Measurements from ENCODE around the gene DLGAP1. TPM values are rescaled to one million over a fixed set of nuclear protein-coding genes. Genes with fewer than 3 reads are reported as not detected.

The DLGAP1 gene
- total RNA-seq, 3 donors from 2014 or later: 0.96 to 17.6 (median 5.2) TPM

- no peaks in the 10 kb centered on the region for H3K4me1 ChIP-seq
- no peak overlapping the region for H3K27ac ChIP-seq
- peak overlapping the region; percentile 45 to 67 (median 46) for H3K4me3 ChIP-seq
- peaks cover 0 to 5% of the 10 kb centered on the region in 2 donors for H3K27me3 ChIP-seq
- H3K9me3 ChIP-seq: no peaks in the 10 kb centered on the region
- intact Hi-C loops (cut with DNase I; ENCODE audit: low total_unique reads): no loop called here
- TF ChIP-seq CTCF (IDR thresholded peaks at IDR 0.05) (no peak), POLR2AphosphoS5 (IDR thresholded peaks at IDR 0.05) (no peak), POLR2A (IDR thresholded peaks at IDR 0.05) (no peak)
- no peaks in the 10 kb centered on the region for H3K36me3 ChIP-seq
- DNase-seq (ENCODE audit: low spot score in 2 of 2): peak in 1 of 2 donors; percentile 54
Observed at GRCh38 chr18:3498698-3499471, 956.2 kb downstream of the DLGAP1 start.

GRCh38 chr18:3495691-3496430, 959.2 kb downstream of the DLGAP1 start:
- TF ChIP-seq POLR2A (IDR thresholded peaks at IDR 0.05) (no peak), CTCF (IDR thresholded peaks at IDR 0.05) (no peak), POLR2AphosphoS5 (IDR thresholded peaks at IDR 0.05) (no peak)
- intact Hi-C loops (cut with DNase I; ENCODE audit: low total_unique reads): no loop called here

GRCh38 chr18:3494569-3494968, 960.5 kb downstream of the DLGAP1 start:
- TF ChIP-seq CTCF (IDR thresholded peaks at IDR 0.05) (no peak), POLR2A (IDR thresholded peaks at IDR 0.05) (no peak), POLR2AphosphoS5 (IDR thresholded peaks at IDR 0.05) (no peak)
- H3K9me3 ChIP-seq: no peaks in the 10 kb centered on the region
- no peak overlapping the region for H3K27ac ChIP-seq
- H3K4me1 ChIP-seq: no peaks in the 10 kb centered on the region
- H3K4me3 ChIP-seq: no peak overlapping the region
- no peaks in the 10 kb centered on the region for H3K36me3 ChIP-seq
- peaks cover 0 to 5% of the 10 kb centered on the region in 2 donors for H3K27me3 ChIP-seq
- no peak for DNase-seq (ENCODE audit: low spot score in 2 of 2)
- intact Hi-C loops (cut with DNase I; ENCODE audit: low total_unique reads): no loop called here

More at GRCh38 chr18:3495691-3496430, 959.2 kb downstream of the DLGAP1 start:
- no peaks in the 10 kb centered on the region for H3K4me1 ChIP-seq
- no peak for DNase-seq (ENCODE audit: low spot score in 2 of 2)
- H3K36me3 ChIP-seq: no peaks in the 10 kb centered on the region
- peaks cover 0 to 5% of the 10 kb centered on the region in 2 donors for H3K27me3 ChIP-seq
- no peak overlapping the region for H3K27ac ChIP-seq
- H3K4me3 ChIP-seq: no peak overlapping the region
- no peaks in the 10 kb centered on the region for H3K9me3 ChIP-seq

GRCh38 chr18:3494245-3494526, 960.9 kb downstream of the DLGAP1 start:
- no peaks in the 10 kb centered on the region for H3K9me3 ChIP-seq

More at GRCh38 chr18:3494245-3494526, 960.9 kb downstream of the DLGAP1 start:
- Histone ChIP-seq H3K4me3 (no peak overlapping the region), H3K27me3 (peaks cover 0 to 1% of the 10 kb centered on the region in 2 donors), H3K27ac (no peak overlapping the region), H3K4me1 (no peaks in the 10 kb centered on the region), H3K36me3 (no peaks in the 10 kb centered on the region)
- DNase-seq (ENCODE audit: low spot score in 2 of 2): no peak
- intact Hi-C loops (cut with DNase I; ENCODE audit: low total_unique reads): no loop called here
- no peak for TF ChIP-seq POLR2AphosphoS5 (IDR thresholded peaks at IDR 0.05)
- TF ChIP-seq POLR2A (IDR thresholded peaks at IDR 0.05): no peak
- TF ChIP-seq CTCF (IDR thresholded peaks at IDR 0.05): no peak

All from breast epithelium (tissue), 4 donors.